Hematopoietic multipotent progenitor cell treated with erythropoietin and hydrocortisone succinate and interleukin-3 and kit ligand, for 4 days (in vitro differentiated cells): ENCODE data around the gene ZNF521.

Source experiments
- DNase-seq: peaks from one replicate; pipeline ENCODE4 v3.0.0-alpha.2; 2015

Gene ZNF521

DNA sequence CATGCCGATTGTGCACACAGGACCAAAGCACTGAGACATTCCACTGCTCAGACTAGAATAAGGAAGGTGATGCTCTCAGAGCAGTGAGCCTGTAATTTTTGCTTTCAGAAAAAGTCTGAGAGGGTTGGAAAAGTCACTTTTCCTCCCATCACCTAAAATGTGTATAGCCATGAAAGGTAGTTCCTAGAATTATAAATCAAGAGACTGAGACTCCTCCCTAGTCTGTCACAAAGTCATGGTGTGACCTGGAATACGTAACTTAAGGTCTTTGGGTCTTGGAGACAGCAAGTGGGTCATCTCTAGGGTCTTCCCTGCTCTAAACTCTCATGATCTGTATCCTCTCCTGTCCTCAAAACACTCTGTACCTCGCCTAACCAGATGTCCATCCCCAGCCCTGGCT, 16.9 kb downstream of the ZNF521 start:
- no peak for DNase-seq

DNA sequence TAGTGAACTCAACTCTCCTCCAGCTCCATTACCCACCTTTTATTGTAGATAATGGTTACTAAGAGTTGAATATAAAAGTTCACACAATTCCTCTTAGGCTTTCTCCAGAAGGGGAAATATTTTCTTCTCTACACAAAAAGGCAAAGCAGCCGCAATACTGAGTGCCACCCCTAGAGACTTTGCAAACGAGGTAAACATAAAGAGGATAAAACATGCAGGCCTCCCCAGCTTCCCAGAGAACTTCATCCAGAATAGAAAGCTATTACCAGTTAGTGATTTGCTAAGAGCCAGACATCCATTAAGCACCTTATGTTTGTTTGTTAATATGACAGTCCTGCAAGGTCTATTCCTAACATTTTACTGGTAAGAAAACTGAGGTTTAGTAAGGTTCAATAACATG, 17.4 kb downstream of the ZNF521 start:
- DNase-seq = no peak

DNA sequence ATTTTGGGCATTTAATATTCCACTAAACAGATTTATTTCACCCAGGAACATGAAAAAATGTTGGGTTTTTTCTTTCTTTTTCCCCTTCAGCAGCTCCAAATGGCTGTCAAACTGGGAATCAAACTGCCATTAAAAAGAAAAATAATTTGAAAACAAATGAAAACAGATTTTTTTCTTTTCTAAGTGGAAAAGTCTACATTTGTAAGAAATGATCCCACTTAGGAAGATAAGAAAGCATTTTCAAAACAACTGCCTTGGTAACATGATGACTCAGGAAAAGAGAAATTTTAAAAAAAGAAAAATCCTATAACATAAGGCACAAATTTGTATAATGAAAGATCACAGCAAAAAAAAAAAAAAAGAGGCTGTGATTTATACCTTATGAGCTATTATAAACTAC, 20.0 kb downstream of the ZNF521 start:
- no peak for DNase-seq

DNA sequence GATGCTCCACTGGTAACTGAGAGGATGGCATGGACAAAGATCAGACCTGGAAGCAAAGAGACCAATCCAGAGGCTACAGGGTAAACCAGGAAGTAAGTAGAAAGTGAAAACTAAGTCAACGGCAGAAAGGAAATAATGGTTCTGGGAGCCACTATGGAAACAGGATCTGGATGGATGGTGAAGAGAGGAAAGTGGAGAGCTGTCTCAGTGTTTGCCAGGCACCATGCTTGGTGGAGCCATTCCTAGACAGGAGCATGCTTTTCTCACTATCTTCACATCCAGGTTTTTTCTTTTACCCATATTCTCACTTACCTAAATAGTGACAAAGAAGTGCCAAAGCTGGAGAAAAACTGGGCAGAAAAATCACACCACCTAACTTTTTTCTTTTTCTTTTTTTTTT, 22.2 kb downstream of the ZNF521 start:
- no peak for DNase-seq

DNA sequence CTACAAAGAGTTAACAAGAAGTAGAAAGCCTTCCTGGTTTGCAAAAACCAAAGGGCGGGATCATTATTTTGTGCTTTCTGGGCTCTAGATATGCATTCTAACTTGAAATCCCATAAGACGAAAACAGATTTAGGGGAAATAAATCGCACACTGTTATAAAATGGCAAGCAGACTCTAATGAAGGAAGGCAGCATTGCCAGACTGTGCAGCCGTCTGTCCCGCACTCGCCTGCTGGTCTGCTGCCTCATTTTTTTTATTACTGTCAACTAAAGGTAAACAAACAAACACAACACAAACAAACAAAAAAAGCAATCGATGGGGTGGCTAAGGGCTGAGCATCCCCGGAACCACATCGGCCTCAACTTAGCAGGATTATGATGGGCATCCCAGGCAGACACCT, 24.4 kb downstream of the ZNF521 start:
- peak; percentile 42 for DNase-seq

DNA sequence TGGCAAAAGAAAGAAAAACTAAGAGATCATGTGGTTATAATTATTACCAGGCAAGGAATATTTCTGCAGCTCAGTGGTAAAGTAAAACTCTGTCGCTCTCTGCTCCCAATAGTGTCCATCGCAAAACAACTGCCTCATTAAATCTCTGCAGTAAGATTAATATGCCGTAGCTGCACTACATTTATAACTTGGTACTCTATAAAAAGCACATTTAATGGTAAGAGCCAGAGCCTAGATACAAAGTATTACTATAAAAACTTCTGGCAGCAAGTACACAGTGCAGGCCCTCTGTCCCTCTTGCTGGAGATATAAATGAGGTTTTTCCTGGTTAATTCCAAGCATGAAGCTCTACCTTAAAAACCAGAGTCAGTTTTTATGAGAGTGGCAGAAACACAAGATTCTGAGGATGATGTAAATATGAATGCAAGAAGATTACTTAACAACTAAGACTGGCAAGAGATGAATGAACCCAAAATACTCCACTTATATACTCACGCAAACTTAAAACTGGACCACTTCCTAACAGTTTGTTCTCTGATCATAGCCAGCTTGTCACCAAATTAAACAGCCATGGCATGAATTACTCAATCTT, 25.5 kb downstream of the ZNF521 start:
- peak; percentile 37 for DNase-seq

GRCh38 chr18:25322806-25323205, 29.2 kb downstream of the ZNF521 start:
- DNase-seq = no peak

DNA sequence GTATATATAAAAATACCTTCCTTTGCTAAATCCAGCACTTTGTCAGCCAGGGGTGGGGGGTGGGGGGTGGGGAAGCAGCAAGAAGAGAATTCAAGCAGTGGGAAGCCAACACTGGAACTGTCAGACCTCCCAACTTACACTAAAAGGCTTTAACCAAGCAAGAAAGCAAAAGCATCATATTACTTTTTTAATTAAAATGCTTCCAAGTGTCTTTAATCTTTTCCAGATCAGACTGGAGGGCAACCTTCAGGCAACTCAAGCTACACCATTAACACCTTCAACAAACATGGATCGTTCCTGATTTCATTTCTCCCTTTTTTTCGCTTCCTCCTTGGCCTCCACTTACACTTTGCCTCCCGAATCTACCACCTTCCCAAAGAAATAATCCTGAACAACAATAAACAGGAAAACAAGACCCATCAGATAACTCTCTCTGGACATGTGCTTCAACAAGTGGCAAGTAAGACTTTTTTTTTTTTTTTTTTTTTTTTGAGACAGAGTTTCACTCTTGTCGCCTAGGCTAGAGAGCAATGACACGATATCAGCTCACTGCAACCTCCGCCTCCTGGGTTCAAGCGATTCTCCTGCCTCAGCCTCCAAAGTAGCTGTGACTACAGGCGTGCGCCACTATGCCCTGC, 35.5 kb downstream of the ZNF521 start:
- no peak for DNase-seq

- no peak for DNase-seq
Observed at GRCh38 chr18:25314838-25315190, 37.2 kb downstream of the ZNF521 start.

DNA sequence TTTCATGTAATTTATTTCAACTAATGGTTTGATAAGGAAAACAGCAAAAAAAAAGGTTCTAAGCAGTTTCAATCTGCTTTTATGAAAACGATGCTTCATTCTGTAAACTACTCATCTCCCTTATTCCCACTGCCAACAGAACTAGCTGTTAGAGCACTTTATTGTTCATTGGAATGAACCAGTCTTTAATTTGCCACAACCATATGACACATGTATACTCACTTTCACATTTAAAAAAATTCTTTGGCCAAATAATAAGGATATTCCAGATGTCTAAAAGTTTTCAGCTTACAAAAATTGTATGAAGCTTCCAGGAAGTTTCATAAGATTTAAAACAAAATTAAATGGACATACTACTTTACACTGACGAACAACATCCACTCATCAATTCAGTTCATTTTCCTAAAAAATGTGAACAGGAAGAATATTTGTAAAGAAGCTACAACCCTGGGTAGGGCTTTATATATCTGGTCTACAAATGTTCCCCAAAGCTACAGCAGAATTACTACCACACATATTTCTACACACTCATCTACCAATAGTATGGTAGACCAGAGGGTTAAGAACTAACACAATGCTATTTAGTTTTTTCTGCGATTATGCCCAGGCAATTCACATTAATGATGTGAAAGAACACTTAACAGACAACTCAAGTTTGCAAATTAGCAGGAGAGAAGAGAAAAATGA, 37.7 kb downstream of the ZNF521 start:
- no peak for DNase-seq

GRCh38 chr18:25313268-25313667, 38.7 kb downstream of the ZNF521 start:
- peak; percentile 58 for DNase-seq

GRCh38 chr18:25310045-25310444, 41.9 kb downstream of the ZNF521 start:
- peak; percentile 94 for DNase-seq

DNA sequence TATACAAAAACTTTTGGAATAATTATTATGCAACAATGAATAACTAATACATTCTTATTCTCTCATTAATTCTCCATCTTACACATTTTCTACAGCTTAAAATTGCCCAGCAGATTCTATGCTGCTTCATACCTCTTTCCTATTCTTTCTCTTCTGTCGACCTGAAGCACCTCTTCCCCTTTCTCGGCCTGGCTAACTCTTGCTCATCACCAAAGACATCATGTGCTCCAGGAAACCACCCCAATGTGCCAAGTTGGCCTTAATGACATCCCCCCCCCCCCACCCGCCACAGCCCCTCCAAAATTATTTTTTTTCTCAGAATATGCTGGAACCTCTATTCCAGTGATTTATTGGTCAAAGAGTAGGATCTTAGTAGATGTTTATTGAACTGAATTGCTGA, 43.6 kb downstream of the ZNF521 start:
- DNase-seq = no peak

- no peak for DNase-seq
Observed at GRCh38 chr18:25307192-25307591, 44.8 kb downstream of the ZNF521 start.

GRCh38 chr18:25306671-25307070, 45.3 kb downstream of the ZNF521 start:
- no peak for DNase-seq

- no peak for DNase-seq
Observed at GRCh38 chr18:25305584-25305983, 46.4 kb downstream of the ZNF521 start.

- DNase-seq = no peak
Observed at GRCh38 chr18:25300492-25300891, 51.5 kb downstream of the ZNF521 start.

- peak; percentile 72 for DNase-seq
Observed at GRCh38 chr18:25299426-25300300, 52.3 kb downstream of the ZNF521 start.

GRCh38 chr18:25298853-25299274, 53.1 kb downstream of the ZNF521 start:
- DNase-seq = peak; percentile 93

DNA sequence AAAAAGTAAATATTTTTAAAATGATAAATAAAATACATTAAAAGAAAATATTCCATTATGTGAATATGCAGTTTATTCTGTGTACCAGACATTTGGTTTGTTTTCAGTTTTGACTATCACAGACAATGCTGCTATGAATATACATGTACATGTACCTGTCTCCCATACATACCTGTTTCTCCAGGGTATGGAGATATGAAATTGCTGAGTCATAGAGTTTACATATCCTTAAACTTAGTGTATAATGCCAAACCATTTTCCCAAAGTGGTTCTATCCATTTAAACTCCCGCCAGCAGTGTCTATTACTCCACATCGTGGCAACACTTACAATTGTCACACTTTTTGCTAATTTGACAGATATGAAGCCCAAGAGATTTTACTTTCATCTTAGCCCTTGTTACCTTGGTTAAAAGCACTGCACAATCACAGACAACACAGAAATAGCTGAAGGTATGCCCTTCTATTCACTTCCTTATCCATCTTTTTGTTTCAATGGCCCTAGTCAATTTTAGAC, 56.3 kb downstream of the ZNF521 start:
- DNase-seq = no peak

DNA sequence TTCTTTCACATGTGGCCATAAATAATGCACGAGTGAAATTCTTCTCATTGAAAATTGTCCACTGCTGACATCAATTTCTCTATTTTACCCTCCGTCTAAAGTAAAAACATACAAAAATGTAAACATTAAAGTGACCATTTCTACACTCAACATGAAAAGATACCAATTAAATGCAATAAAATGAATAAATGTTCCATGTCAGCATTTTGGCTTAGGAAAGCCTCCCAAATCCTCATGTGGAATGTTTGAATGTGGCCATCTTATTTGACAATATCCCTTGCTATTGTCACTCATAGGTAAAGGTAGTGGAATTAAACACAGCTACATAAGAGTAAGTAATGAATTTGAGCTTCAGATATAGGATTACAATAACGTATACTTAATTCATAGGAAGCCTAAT, 60.8 kb downstream of the ZNF521 start:
- DNase-seq = no peak

- no peak for DNase-seq
Observed at GRCh38 chr18:25289001-25289631, 62.9 kb downstream of the ZNF521 start.
